ENCODE measurements around the gene SIK1.
"Not testable (repeated sequence)": the region's sequence is repeated elsewhere in the genome, so short reads cannot be mapped to it uniquely, and the experiment has no call there.

SIK1 gene

DNA sequence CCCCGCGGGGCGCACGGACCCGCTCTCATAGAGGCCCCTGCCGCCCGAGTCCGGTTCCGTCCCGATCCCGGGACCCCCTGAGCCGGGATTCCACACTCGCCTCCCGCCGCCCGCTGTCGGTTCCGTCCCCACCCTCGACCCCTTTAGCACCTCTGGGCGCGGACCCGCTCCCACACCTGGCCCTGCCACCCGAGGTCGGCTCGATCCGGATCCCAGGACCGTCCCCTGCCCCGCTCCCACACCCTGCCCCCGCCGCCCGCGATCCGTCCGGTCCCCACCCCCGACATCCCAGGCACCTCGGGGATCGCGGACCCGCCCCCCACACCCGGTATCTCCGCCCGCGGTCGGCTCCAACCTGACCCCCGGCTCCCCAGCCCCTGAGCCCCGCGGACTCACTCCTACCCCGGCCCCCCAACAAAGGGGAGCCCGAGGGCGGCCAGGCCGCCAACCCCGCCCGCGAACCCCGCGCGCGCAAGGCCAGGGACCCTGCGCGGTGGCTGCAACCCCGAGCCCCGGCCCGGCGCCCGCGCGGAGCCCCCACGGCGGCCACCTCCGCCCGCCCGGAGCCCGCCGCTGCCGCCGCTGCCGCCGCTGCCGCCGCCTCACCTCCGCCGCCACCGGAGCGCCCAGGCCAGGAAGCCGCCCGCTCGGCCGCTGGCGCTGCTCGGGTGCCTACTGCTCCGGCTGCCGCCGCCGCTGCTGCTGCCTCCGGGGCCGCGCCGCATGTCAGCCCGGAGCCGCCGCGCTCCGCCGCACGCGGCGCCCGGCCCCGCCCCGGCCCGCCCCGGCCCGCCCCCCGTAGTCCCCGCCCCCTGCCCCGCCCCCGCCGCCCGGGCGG is at the start of gene SIK1:
TSS of gene SIK1 (minus strand) at position 728 of the 838 bp plus-strand sequence. CDS start 953 bp downstream, outside the sequence.
- DNase-seq (ENCODE audit: low spot score): not testable (repeated sequence)

DNA sequence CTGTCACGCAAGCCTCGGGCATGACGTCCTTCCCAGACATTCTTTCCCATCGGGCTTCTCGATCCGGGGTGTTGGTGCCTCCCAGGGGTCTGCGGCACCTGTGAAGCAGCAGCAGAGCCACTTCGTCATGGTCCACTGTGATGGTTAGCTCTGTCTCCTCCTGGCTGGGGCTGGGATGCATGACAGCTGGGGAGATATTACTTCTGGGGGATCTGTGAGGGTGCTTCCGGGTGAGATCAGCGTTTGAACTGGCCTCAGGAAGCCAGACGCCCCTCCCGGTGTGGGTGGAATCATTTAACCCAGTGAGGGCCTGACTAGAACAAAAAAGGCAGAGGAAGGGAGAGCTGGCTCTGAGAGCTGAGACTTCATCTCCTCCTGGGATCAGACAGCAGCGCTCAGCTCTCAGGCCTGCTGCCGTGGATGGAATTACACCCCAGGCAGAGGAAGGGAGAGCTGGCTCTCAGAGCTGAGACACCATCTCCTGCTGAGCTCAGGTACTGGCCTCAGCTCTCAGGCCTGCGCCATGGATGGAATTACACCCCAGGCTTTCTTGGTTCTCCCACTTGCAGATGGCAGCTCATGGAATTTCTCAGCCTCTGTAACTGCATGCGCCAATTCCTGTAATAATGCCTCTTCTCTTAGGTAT is 44.8 kb upstream of the SIK1 start:
- not testable (repeated sequence) for DNase-seq (ENCODE audit: low spot score)

DNA sequence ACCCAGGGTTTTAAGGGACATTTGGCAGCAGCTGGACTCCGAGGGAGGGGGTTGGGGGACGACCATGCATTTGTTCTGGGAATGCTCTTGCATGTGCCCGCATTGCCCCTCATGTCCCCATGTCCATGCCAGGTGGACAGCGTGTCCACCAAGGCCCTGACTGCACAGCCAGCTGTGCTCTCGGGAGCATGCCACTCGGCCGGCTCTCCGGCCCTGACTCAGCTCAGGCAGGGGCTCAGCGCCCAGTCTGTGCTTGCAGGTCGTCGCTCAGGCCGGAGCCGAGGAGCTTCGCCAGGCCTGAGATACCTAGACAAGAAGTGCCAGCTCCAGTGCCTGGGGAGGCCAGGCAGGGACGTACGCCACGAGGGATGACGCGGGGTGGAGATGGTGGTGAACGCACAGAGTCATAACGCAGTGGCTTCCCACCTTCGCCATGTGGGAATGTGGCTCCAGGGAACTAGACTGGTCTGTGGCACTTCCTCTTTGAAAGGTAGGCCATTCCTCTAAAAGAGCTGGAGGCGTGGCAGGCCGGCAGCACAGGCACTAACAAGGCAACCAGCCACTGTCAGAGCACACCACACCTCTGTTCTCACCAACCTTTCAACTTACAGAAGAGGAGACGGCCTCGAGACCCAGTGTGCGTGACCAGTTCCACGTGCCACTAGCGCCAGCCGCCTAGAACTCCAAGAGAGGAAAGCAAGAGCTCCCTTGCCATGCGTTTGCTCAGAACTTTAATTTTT is 43.0 kb upstream of the SIK1 start:
- not testable (repeated sequence) for DNase-seq (ENCODE audit: low spot score)

DNA sequence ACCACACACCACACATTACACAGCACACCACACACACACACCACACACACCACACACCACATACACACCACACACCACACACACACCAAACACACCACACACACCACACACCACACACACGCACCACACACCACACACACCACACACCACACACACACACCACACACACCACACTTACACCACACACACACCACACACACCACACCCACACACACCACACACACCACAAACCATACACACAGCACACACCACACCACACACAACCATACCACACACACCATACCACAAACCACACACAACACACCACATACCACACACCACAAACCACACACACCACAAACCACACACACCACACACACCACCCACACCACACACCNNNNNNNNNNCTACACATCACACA is 40.9 kb upstream of the SIK1 start:
- no peak for DNase-seq (ENCODE audit: low spot score)

DNA sequence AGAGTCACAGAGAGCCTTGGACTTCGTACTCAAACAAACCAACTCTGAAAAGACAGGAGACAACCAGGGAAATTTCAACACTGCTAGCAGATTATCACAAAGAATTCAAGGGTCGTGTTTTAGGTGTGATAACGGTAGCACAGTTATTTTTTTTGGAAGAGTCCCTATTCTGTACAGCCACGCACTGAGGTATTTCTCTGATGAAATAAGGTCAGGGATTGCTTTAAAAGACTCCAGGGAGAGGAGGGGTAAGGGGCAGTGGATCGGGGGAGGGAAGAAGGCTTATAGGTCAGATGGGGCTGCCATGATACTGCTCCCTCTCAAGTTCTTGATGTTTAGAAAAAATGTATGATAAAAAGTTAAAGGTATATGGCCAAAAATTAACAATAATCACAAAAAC is 38.2 kb upstream of the SIK1 start:
- DNase-seq (ENCODE audit: low spot score): not testable (repeated sequence)

DNA sequence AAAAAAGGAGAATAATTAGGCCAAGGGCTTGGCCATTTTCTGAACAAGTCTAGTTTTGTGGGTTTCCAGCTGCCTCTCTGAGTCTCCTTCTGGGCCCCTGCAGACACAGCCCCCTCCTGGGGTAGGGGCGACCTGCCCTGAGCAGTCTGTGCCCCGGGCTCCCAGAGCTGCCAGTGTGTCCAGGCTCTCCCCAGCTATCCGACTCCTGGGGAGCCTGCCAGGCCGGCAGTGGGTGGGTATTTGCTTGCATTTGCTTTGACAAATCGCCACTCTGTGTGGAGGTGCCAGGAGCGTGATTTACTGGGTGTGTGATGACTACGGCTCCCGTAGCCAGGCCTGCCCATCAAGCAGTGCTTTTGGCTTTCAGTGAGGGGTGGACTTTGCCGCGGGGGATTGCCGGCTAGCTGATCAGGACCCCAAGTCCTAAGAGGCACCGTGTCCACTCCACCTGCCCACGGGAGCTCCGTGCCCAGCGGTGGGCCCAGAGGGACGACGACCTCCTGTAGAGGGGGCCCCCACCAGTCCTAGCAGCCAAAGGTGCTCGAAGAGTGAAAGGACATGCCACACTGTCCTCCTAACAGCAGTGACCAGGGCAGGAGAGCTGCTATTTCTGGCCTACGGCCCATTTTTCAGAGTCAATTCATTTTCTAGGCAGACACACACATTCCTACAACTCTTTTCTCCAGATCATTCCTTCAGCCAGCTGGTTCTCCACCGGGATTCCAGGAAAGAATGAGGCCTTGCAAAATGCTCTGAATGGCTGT is 36.7 kb upstream of the SIK1 start:
- DNase-seq (ENCODE audit: low spot score): not testable (repeated sequence)

DNA sequence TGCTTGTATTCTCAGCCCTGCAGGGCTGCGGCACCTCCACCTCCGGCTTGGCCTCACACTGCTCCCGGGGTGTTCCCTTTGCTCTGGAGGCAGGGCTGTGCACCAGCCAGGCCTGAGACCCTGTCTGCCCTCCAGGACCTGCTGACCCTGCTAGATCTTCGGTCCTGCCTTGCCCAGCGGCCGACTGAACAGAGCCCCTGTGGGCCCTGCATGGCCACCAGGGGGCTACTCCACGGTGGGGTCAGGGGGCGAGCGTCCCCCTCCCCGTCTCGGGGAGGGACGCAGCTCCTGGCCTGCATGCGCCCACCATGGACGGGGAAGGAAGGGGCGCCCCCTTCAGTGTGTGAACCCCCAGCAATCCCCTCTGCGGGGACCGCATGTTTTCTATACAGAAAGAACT is 36.0 kb upstream of the SIK1 start:
- DNase-seq (ENCODE audit: low spot score): not testable (repeated sequence)

DNA sequence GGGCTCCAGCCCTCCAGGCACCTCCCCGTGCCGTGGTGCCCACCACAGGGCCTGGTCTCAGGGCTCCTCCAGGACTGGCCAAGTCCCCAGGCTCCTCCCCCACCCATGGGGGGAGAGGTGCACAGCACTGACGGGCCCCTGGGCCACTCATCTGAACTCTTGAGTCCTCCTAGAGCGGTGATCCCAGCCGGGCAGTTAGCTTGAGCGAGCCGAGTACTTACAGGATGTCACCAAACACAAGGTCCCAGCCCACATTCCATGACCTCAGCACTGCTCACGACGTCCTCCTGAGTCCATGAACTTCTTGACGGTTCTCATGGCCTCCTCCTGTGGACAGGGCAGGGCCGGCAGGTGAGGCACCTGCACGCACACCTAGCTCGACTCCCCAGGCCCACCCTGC is 33.5 kb upstream of the SIK1 start:
- not testable (repeated sequence) for DNase-seq (ENCODE audit: low spot score)

DNA sequence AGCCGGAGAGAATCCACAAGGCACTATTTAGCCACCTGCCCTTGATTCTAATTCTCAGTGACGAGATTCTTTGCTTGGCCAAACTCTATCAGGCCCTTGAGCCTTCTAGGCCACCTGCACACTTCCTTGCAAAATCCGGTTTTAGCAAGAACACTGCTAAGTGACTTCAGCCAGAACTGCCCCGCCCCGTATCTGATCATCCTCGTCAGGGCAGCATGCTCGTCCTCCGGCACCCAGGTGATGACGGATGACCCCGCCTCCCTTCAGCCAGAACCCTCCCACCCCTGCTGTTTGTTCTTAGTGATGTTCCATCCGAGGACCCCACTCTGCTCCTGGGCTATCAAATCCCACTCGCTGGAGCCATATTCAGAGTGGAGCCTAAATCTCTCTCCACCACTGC is 32.1 kb upstream of the SIK1 start:
- not testable (repeated sequence) for DNase-seq (ENCODE audit: low spot score)

DNA sequence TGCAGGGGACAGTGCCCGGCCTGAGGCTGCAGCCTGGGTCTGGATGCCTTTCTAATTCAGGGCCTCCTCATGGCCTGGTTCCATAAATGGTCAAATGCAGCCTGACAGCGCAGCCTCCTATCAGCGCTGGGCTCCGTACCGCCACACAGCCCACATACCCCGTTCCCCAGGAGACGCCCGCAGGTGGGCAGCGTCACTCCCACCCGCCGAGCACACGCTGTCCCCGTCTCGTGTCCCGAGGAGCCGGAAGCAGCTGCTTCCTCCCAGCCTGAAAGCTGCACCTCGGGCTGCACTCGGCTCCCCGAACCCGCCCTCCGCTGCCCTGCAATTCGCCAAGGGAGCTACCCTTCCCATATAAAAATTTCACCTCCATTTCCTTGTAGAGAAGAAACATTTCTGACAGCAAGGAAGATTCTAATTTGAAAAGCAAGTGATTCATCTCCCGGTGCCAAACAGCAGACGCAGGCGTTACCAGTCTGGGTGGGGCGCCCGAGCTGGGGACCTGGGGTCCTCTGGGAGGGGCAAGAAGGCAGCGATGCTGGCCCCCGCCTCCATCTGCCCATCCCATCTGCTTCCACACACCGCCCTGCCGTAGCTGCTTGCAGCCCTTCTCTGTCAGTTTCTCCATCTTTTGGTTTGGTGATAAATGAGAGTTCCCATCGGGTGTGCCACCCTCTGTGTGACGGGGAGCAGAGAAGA is 29.8 kb upstream of the SIK1 start:
- DNase-seq (ENCODE audit: low spot score): not testable (repeated sequence)

DNA sequence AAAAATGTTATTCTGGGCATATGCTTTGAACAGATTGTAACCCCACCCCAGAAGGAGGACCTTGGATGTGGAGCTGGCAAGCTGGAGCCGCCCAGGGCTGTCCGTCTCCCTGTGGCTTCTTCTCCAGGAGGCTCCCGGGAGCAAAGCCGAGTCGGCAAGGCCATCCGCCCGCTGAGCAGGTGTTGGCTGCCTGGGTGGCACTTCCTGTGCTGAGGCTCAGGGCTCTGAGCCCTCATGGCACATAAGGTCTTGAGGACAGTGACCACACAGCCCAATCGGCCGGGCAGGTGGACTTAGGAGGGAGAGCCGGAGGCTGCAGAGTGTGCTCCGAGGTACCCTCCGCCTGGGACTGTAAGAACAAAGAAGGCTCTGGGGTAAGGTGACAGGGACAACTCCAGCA is 28.8 kb upstream of the SIK1 start:
- not testable (repeated sequence) for DNase-seq (ENCODE audit: low spot score)

DNA sequence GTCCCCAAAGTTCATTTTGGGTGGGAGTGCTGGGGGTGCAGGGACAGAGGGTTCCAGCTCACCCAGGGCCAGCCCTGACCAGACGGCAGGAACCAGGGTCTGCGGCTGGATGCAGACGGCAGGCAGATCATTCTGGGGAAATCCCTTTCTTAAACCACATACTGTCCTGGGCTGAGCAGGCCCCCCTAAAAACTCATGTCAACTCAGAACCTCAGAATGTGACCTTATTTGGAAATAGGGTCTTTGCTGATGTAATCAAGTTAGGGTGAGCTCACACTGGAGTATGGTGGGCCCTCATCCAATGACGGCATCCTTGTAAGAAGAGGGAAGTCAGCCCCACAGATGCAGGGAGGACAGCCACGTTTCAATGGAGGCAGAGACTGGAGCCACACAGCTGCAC is 27.2 kb upstream of the SIK1 start:
- DNase-seq (ENCODE audit: low spot score): not testable (repeated sequence)

DNA sequence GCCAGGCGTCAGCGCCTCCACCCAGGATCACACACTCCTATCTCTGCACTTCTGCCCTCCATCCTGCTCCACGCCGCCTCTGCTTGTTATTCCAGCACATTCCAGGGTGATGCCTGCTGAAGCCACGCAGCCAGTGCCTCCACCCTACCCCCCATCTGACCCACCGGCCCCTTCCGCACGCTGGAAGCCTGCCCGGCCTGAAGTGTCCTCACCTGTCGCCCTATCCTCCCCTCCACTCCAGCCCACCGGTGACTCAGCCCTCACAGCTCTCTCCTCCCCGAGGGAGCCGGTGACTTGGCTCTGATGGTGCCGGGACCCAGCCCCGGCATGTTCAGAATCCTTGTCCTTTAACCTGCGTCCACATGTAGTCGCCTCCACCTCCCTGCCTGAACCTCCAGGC is 24.9 kb upstream of the SIK1 start:
- not testable (repeated sequence) for DNase-seq (ENCODE audit: low spot score)

DNA sequence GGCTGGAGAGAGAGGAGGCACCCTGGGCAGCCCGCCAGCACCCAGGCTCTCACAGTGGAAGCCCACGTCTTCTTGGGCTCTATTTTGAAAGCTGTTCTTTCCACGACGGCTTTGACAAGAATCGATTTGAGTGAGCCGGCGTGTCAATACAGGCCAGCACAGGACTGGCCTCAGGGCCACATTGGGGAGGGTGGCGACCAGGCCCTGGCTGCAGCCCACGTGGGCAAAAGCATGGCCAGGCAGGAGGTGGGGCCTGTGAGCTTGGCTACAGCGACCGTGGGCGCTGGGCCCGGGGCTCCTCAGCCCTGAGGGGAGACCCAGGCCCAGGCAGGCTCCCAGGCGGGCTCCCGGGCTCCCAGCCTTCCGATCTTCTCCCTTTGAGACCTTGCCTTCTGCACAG is 23.4 kb upstream of the SIK1 start:
- not testable (repeated sequence) for DNase-seq (ENCODE audit: low spot score)

DNA sequence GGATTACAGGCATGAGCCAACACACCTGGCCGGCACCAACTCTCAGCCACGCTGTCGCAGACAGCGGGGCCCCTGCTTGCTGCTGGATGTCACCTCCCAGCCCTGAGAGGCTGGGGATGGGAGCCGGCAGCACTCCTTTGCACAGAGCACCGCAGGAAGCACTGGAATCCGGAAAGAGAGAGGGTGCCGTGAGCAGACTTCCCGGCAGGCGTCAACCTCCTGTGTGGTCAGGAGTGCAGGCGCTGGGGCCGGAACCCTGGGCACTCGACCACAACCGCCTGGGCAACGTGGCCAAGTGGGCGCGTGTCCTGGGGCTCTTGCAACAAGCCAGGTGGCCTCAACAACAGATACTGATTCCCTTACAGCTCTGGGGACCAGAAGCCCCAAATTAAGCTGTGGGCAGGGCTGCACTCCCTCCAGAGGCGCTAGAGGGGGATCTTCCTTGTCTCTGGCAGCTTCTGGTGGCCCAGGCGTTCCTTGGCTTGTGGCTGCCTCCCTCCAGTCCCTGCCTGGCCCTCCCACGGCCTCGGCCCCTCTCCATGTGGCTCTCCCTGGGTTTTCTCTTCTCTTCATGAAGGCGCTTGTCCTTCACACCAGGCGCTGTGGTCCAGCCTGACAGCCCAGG is 20.5 kb upstream of the SIK1 start:
- DNase-seq (ENCODE audit: low spot score): not testable (repeated sequence)

DNA sequence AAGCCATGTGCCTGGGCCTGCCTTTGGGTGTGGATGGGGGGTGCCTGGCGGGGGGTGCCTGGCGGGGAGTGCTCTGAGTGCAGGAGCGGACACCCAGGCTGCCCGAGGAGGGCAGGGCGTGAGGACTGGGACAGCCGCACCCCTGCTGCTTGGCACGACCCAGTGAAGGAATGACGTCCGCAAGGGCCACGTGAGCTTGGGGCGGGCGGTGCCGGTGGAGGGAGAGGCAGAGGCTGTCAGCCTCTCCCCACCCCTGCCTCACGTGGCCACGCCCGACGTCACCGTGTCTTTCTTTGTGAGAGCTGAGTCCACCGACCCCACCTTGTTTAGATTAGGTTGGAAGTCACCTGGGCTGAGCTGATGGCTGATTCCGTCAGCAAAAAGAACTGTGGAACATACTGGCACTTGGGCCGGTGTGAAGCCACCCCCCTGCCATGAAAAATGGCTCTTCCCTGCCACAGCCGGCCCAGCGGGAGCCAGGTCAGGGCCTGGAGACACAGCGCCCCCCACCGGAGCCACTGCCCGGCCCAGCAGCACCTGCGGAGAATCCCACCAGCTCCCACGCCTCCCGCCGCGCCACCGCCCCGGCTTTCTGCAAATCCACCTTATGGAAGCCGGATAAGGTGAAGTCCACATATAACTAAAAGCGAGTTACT is 19.5 kb upstream of the SIK1 start:
- not testable (repeated sequence) for DNase-seq (ENCODE audit: low spot score)

DNA sequence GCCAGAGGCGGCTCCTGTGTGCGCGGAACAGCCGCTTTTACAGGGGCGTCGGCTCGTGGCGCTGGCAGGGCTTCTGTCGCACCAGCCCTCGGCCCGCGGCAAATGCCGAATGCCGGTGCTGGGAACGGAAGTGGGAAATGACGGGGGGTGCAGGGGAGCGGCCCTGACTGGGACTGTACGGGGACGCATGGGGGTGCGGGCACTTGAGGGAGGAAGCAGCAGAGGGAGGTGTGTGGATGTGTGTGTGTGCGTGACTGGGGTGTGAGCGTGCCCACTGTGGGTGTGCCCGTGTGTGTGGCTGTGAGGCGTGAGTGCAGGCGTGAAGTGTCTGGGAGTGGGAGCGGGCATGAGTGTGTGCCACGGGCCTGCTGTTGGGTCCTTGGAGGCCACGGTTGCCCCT is 17.6 kb upstream of the SIK1 start:
- DNase-seq (ENCODE audit: low spot score): not testable (repeated sequence)

DNA sequence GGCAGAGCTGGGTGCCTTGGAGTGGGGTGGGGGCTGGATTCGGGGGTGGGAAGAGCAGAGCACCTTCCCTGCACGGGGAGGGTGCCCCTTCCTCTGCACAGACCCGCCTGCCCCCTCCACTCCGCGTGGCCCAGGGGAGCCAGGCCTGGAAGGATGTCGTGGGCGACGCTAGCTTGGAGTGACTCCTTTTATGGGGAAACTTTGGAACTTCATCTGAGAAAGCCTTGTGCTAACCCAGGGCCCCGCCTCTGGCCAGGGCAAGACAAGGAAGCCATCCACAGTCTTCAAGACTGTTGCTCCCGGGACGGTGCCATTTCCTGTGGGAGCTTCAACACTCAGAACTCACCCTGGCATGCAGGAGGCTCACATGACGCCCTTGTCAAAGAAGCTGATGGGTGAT is 15.6 kb upstream of the SIK1 start:
- not testable (repeated sequence) for DNase-seq (ENCODE audit: low spot score)

DNA sequence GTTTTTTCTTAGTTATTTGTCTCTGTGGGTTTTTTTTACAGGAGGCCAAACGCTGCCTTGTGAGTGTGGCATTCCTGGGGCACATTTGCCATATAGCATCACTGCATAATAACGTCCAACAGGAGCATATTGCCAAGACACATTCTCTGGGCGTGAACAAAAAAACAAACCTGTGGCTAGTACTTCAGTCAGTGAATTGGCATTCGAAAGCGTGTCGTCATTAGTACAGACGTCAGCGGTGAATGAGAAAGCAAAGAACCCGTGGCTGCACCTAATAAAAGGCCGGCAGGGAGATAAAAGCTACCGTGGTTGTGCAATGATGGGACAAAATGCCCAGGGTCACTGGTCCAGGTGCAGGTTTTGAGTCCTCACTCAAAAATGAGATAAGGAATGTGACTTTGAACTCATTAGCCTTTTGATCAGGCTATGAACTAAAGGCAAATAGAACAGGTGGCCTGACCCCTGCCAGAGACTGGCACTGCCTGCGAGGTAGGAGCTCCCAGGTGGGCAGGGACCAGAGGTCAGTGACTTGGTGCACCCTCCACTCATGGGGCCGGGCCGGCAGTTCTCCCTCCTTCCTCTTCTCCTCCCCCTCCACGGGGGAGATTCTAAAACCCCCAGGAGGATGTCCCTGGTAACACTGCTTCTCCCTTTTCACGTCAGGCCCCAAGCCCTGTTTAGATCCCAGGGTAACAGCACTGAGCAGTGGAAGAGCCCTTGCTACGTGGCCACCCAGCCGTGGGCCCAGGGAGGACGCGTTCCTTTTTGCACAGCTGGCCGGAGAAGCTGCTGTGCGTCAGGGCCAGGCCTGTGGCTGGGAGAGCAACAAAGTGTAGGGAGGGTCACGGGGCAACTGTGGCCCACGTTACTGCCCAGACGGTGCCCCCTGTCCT is 14.2 kb upstream of the SIK1 start:
- DNase-seq (ENCODE audit: low spot score): not testable (repeated sequence)
